GM12801 (cell line): ENCODE results near the gene NSD2.

Source experiments
- TF ChIP-seq, protein P1 (sequence below): IDR thresholded peaks from one replicate; pipeline ENCODE4 v1.5.1; 2011; ENCODE audit warnings: control low read depth; ENCODE audit not compliant: insufficient read length; ENCODE audit errors: extremely low read depth

Gene NSD2

DNA sequence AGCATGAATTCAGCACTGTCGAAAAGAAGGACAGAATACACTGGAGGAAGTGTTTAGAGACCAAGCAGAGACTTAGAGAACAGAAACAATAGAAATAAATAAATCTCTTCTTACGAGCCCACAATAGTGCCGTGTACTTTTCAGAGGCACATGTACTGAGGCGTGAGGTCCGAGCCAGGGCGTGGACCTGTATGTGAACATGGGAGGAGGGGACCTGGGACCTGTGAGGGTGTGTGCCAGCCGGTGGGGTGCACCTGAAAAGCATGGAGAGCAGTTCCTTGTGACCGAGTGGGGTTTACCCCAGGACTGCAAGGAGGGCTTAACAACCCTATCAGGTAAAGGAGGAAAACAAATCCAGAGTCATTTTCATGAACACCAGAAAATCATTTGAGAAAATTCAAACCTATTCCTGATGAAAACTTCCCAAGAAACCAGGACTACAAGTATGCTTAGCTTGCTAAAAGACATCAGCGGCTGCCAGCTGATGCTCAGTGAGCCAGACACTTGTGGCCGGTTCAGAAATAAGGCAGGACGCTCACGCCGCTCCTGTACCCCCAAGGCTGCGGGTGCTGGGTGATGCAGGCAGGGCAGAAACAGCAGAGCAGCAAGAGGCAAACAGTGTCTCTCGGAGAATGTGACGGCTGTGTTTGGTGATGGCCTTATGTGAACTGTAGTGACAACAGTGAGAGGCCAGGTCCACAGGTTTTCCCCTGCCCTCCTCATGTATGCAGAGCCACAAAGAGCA lies 100.4 kb downstream of the NSD2 start:
- TF ChIP-seq, protein P1, sequence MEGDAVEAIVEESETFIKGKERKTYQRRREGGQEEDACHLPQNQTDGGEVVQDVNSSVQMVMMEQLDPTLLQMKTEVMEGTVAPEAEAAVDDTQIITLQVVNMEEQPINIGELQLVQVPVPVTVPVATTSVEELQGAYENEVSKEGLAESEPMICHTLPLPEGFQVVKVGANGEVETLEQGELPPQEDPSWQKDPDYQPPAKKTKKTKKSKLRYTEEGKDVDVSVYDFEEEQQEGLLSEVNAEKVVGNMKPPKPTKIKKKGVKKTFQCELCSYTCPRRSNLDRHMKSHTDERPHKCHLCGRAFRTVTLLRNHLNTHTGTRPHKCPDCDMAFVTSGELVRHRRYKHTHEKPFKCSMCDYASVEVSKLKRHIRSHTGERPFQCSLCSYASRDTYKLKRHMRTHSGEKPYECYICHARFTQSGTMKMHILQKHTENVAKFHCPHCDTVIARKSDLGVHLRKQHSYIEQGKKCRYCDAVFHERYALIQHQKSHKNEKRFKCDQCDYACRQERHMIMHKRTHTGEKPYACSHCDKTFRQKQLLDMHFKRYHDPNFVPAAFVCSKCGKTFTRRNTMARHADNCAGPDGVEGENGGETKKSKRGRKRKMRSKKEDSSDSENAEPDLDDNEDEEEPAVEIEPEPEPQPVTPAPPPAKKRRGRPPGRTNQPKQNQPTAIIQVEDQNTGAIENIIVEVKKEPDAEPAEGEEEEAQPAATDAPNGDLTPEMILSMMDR, result no peak

- TF ChIP-seq, protein P1, result no peak
Measured at GRCh38 chr4:1972414-1972813, 101.2 kb downstream of the NSD2 start.

GRCh38 chr4:1973218-1973617 lies 102.0 kb downstream of the NSD2 start:
- TF ChIP-seq, protein P1, result no peak

DNA sequence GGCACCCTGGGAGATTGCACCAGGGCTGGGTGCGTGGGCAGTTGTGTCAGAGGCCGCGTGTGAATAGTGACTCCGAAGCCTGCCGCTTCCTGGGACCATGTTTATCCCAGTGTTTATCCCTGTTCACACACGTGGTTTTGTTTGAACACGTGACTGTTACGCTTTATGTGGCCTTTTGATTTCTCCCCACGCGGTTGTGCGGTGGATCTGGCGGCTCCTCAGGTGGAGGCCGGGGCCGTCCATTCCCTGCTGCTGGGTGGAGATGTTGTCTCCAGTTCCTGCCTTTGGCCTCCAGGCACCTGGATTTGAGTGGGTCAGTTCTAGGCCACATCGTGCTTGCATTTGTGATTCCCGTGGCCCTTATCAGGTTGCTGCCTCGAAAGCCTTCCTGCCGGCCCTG lies 102.5 kb downstream of the NSD2 start:
- TF ChIP-seq, protein P1, result no peak

DNA sequence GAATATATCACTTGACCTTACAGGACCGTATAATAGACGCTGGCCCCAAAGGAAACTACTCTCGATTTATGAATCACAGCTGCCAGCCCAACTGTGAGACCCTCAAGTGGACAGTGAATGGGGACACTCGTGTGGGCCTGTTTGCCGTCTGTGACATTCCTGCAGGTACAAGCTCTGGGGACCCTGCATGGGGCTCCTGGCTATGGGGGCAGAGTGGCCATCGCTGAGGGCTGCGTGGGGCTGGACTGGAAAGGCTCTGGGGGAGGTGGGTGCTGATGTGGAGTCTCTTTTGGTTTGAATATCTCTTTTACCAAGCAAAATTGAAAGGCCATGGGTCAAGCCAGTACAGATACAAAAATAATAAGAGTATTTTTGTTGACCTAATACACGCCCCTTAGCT lies 103.6 kb downstream of the NSD2 start:
- TF ChIP-seq, protein P1, result no peak

GRCh38 chr4:1975391-1975801 lies 104.2 kb downstream of the NSD2 start:
- TF ChIP-seq, protein P1, result no peak

- TF ChIP-seq, protein P1, result no peak
Measured at GRCh38 chr4:1975880-1976279, 104.7 kb downstream of the NSD2 start.
